ENCODE results near the gene ACTL8. TPM values are rescaled to one million over a fixed set of nuclear protein-coding genes. Genes with fewer than 3 reads are reported as not detected.

ACTL8 gene
- polyA plus RNA-seq, 1 donor, result not detected

DNA sequence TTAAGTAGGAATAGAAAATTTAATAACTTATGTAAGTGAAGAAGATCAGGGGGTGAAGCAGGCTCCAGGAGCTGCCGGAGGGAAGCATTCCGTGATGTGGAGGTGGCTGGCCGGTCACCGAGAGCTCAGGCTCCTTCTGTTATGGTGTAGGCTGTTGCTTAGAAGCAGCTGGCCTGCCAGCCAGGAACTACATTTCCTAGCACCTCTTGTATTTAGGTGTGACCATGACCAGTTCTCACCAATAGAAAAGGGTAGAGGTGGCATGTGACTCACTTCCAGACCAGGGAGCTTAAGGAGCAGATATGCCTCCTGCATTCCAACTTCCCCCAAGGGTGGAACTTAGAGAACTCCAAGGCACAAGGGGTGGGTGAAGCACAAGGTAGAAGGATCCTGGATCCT is 120.7 kb downstream of the ACTL8 start:
- no peak for DNase-seq (ENCODE audit: low read depth)

Other genes starting within 250 kb of the ACTL8 start
- gene ARHGEF10L, start 215.6 kb upstream of the ACTL8 start, polyA plus RNA-seq (ENCODE audit: insufficient read length), result 23.2 TPM